Occipital lobe (tissue), 2 donors: ENCODE results near the gene ZDHHC7. TPM values are rescaled to one million over a fixed set of nuclear protein-coding genes. Genes with fewer than 3 reads are reported as not detected.
A peak's percentile ranks its signal among the peaks of the same experiment; 100 is the strongest.

ENCODE experiments used
- DNase-seq: peaks from one replicate; lab custom pipeline; 2025; lab: John Stamatoyannopoulos, UW
- total RNA-seq: library from RNA; depleted of rRNA; stranded (reverse); fragments of >200 nt; gene quantifications from one replicate; pipeline ENCODE4 v1.2.3, GENCODE V29; 2014

The ZDHHC7 gene
- total RNA-seq, 1 donor from 2014 or later = 24.0 TPM

GRCh38 chr16:84965428-84966415 is 45.6 kb downstream of the ZDHHC7 start:
- DNase-seq = no peak

GRCh38 chr16:84964386-84965128 is 46.8 kb downstream of the ZDHHC7 start:
- no peak for DNase-seq

GRCh38 chr16:84963066-84963465 is 48.3 kb downstream of the ZDHHC7 start:
- no peak for DNase-seq

- DNase-seq = no peak
Measured at GRCh38 chr16:84960942-84961341, 50.4 kb downstream of the ZDHHC7 start.

GRCh38 chr16:84959784-84960417 is 51.4 kb downstream of the ZDHHC7 start:
- DNase-seq = no peak

GRCh38 chr16:84959045-84959576 is 52.2 kb downstream of the ZDHHC7 start:
- no peak for DNase-seq

GRCh38 chr16:84957792-84958191 is 53.5 kb downstream of the ZDHHC7 start:
- DNase-seq = no peak

GRCh38 chr16:84957192-84957591 is 54.1 kb downstream of the ZDHHC7 start:
- no peak for DNase-seq

- DNase-seq = no peak
Measured at GRCh38 chr16:84955427-84955826, 55.9 kb downstream of the ZDHHC7 start.

GRCh38 chr16:84953190-84953746 is 58.1 kb downstream of the ZDHHC7 start:
- DNase-seq = no peak

GRCh38 chr16:84952335-84953189 is 58.8 kb downstream of the ZDHHC7 start:
- peak; percentile 49 for DNase-seq

- DNase-seq = no peak
Measured at GRCh38 chr16:84950906-84951305, 60.4 kb downstream of the ZDHHC7 start.

- DNase-seq = no peak
Measured at GRCh38 chr16:84949772-84950436, 61.4 kb downstream of the ZDHHC7 start.

GRCh38 chr16:84948851-84949610 is 62.3 kb downstream of the ZDHHC7 start:
- DNase-seq = no peak

- no peak for DNase-seq
Measured at GRCh38 chr16:84947996-84948850, 63.1 kb downstream of the ZDHHC7 start.

GRCh38 chr16:84947022-84947421 is 64.3 kb downstream of the ZDHHC7 start:
- no peak for DNase-seq

GRCh38 chr16:84943620-84944019 is 67.7 kb downstream of the ZDHHC7 start:
- DNase-seq = no peak

GRCh38 chr16:84942786-84943185 is 68.5 kb downstream of the ZDHHC7 start:
- DNase-seq = no peak
